H1 (cell line): Measurements from ENCODE around the gene DUSP23. TPM values are rescaled to one million over a fixed set of nuclear protein-coding genes. Genes with fewer than 3 reads are reported as not detected.
A peak's percentile ranks its signal among the peaks of the same experiment; 100 is the strongest.

Experiments used
- ATF2 ChIP-seq: IDR thresholded peaks from 2 replicates; pipeline ENCODE4 v1.6.1; 2012; ENCODE audit warnings: low read length, inconsistent platforms
- BRCA1 ChIP-seq: IDR thresholded peaks from 2 replicates; pipeline ENCODE4 v1.6.1; 2012; ENCODE audit warnings: low read depth, low read length, improper control_type of control experiment
- CBX8 ChIP-seq: fragments of 300-800, 300-1000 bp; sonication (generic); IDR thresholded peaks from 2 replicates; pipeline ENCODE4 v1.7.1; 2016; ENCODE audit warnings: low read depth, low read length, borderline replicate concordance
- CEBPB ChIP-seq: IDR thresholded peaks from 2 replicates; pipeline ENCODE4 v1.6.1; 2012; ENCODE audit warnings: low read depth, low read length
- CHD2 ChIP-seq: IDR thresholded peaks from 2 replicates; pipeline ENCODE4 v1.6.1; 2012; ENCODE audit warnings: low read length, improper control_type of control experiment
- CREB1 ChIP-seq: IDR thresholded peaks from 2 replicates; pipeline ENCODE4 v1.6.1; 2012; ENCODE audit warnings: inconsistent platforms
- CTBP2 ChIP-seq: IDR thresholded peaks from 2 replicates; pipeline ENCODE4 v1.7.0; 2011; ENCODE audit warnings: borderline replicate concordance, mild to moderate bottlenecking, moderate library complexity, mixed read lengths, low read length; ENCODE audit not compliant: insufficient read depth, insufficient read length
- EZH2 ChIP-seq: fragments of 200-600 bp; sonication (generic); IDR thresholded peaks from 2 replicates; pipeline ENCODE4 v1.7.1; 2012; ENCODE audit warnings: low read depth, mild to moderate bottlenecking, moderate library complexity, low read length, inconsistent platforms; ENCODE audit not compliant: severe bottlenecking
- GTF2F1 ChIP-seq: IDR thresholded peaks from 2 replicates; pipeline ENCODE4 v1.6.1; 2012; ENCODE audit warnings: low read depth, low read length, improper control_type of control experiment, borderline replicate concordance
- HDAC6 ChIP-seq: IDR thresholded peaks from one replicate; pipeline ENCODE4 v1.7.1; 2012; ENCODE audit warnings: low read depth, mild to moderate bottlenecking, inconsistent platforms, low read length, moderate library complexity
- JUND ChIP-seq: IDR thresholded peaks from 2 replicates; pipeline ENCODE4 v1.6.1; 2011; ENCODE audit warnings: mild to moderate bottlenecking, improper control_type of control experiment, low read length
- KDM4A ChIP-seq: IDR thresholded peaks from one replicate; pipeline ENCODE4 v1.7.1; 2012; ENCODE audit warnings: low read depth, mild to moderate bottlenecking, moderate library complexity, low read length, inconsistent platforms; ENCODE audit not compliant: severe bottlenecking
- NRF1 ChIP-seq: IDR thresholded peaks from 2 replicates; pipeline ENCODE4 v1.6.1; 2011; ENCODE audit warnings: mild to moderate bottlenecking, low read depth, low read length, improper control_type of control experiment
- POLR2A ChIP-seq, 2 experiments: IDR thresholded peaks; 1 replicate in 1 of 2; 2 replicates in 1 of 2; pipeline ENCODE4 v1.6.1; 2011; ENCODE audit warnings: low read depth in 2 of 2, low read length in 2 of 2, mild to moderate bottlenecking in 2 of 2; ENCODE audit errors: control extremely low read depth in 1 of 2
- RAD21 ChIP-seq, 2 experiments: IDR thresholded peaks in 1 of 2; conservative IDR thresholded peaks in 1 of 2; 2 replicates each; pipeline ENCODE4 v1.6.1; 2011; ENCODE audit warnings: low read depth in 2 of 2, low read length in 2 of 2, improper control_type of control experiment in 1 of 2, inconsistent platforms in 1 of 2, mild to moderate bottlenecking in 1 of 2, moderate library complexity in 1 of 2
- RFX5 ChIP-seq: IDR thresholded peaks from 2 replicates; pipeline ENCODE4 v1.6.1; 2011; ENCODE audit warnings: low read depth, low read length, improper control_type of control experiment, borderline replicate concordance
- RNF2 ChIP-seq: fragments of 200-900, 300-1000 bp; sonication (generic); IDR thresholded peaks from 2 replicates; pipeline ENCODE4 v1.7.1; 2016; ENCODE audit warnings: borderline replicate concordance, low read depth, mild to moderate bottlenecking, antibody characterized with exemption, low read length; ENCODE audit not compliant: poor library complexity, severe bottlenecking; ENCODE audit errors: missing control alignments
- SP2 ChIP-seq: IDR thresholded peaks from 2 replicates; pipeline ENCODE4 v1.6.1; 2012; ENCODE audit warnings: mild to moderate bottlenecking, low read length, inconsistent platforms
- SUZ12 ChIP-seq: fragments of 200-600 bp; sonication (generic); IDR thresholded peaks from 2 replicates; pipeline ENCODE4 v1.6.1; 2012; ENCODE audit warnings: mild to moderate bottlenecking, inconsistent platforms, low read length, moderate library complexity, mixed read lengths
- TAF7 ChIP-seq: optimal IDR thresholded peaks from 2 replicates; pipeline ENCODE3; 2011; ENCODE audit warnings: low read depth, mild to moderate bottlenecking, inconsistent platforms, low read length, moderate library complexity, borderline replicate concordance
- TCF12 ChIP-seq: IDR thresholded peaks from 2 replicates; pipeline ENCODE4 v1.6.1; 2011; ENCODE audit warnings: low read depth, mild to moderate bottlenecking, low read length
- polyA plus RNA-seq, 7 experiments: library from polyadenylated mRNA; depleted of rRNA in 3 of 7; stranded (reverse) in 5 of 7; unstranded in 2 of 7; fragments of >200 nt in 5 of 7; fragments of 200-250 nt in 2 of 7; gene quantifications; 1 replicate in 5 of 7; 2 replicates in 1 of 7; 4 replicates in 1 of 7; pipeline versions ENCODE4 v1.2.1 to v1.2.3, GENCODE V29; 2011 to 2013; ENCODE audit warnings: missing spikeins in 2 of 7, mixed read lengths in 2 of 7
- total RNA-seq: library from RNA; stranded (reverse); fragmentation: NEBNext Ultra II Directional; extraction: Animal tissue kit (Norgen Biotek cat#: 25700); gene quantifications from 2 replicates; pipeline ENCODE4 v1.2.1, GENCODE V29; 2021

The DUSP23 gene
- total and polyA plus RNA-seq, 2 of the 8 experiments (the other 6 are each of a cell fraction or from before 2014, with no cell fraction given), result 45.8 to 80.1 TPM

DNA sequence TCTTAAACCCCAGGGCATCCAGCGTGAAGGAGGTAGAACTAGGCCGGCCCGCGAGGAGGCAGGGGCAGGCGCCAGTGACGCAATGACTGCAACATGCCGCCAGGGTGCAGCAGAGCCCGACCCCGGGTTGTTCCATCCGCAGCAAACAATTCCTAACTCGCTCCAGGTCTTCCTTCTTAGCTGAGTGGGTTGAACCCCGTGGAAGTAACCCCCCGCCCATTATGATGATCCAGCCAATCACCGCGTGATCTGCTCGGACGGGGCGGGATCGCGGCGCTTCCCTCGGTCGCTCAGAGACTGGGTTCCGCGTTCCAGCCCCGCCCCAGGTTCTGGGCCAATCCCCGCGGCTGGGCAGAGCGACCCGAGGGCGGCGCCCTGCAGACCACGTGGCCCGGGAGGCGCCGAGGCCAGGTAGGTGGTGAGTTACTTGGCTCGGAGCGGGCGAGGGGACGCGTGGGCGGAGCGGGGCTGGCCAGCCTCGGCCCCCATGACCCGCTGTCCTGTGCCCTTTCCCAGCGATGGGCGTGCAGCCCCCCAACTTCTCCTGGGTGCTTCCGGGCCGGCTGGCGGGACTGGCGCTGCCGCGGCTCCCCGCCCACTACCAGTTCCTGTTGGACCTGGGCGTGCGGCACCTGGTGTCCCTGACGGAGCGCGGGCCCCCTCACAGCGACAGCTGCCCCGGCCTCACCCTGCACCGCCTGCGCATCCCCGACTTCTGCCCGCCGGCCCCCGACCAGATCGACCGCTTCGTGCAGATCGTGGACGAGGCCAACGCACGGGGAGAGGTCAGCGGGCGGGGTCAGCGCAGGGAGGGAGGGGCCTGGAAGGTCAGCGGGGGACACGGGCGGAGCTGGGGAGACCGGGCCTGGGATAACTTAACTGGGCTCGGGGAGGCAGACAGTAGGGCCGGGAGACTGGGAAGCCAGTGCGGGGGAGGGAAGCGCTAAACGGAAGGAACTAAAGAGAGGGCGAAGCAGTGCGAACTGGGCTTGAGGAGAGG lies at the start of gene DUSP23 (continued):
- TF ChIP-seq CTBP2 (no peak), HDAC6 (no peak), TAF7 (peak; percentile 59), RNF2 (peak; percentile 45), CEBPB (peak; percentile 94), NRF1 (no peak), JUND (peak; percentile 74), SUZ12 (no peak), RAD21 (IDR thresholded peaks at IDR 0.05 in 1 of 2, conservative IDR thresholded peaks at IDR 0.05 in 1 of 2; ENCODE audit: low read depth in 2 of 2, low read length in 2 of 2) (peak; percentile 87), ATF2 (0 out of 2 replicates have a peak, but pooled peaks have one; percentile 26), KDM4A (peak; percentile 99), RFX5 (no peak), SP2 (no peak), GTF2F1 (no peak), CREB1 (peak; percentile 86), CHD2 (0 out of 2 replicates have a peak, but pooled peaks have one; percentile 44), TCF12 (0 out of 2 replicates have a peak, but pooled peaks have one; percentile 2), CBX8 (no peak), EZH2 (no peak), POLR2A (IDR thresholded peaks at IDR 0.05; ENCODE audit: control extremely low read depth in 1 of 2, low read depth in 2 of 2, low read length in 2 of 2) (peak in 1 of 2 experiments; percentile 47; a peak in 1 of 3 replicates), BRCA1 (no peak)
